Activated naive CD8-positive, alpha-beta T cell treated with anti-CD3 and anti-CD28 coated beads for 36 hours (primary cell): ENCODE results near the gene OR6C70. TPM values are rescaled to one million over a fixed set of nuclear protein-coding genes. Genes with fewer than 3 reads are reported as not detected.
"Not testable (repeated sequence)": the region's sequence is repeated elsewhere in the genome, so short reads cannot be mapped to it uniquely, and the experiment has no call there.

Source experiments
- DNase-seq: peaks from one replicate; pipeline ENCODE4 v3.0.0; 2021
- H3K27ac Mint-ChIP-seq: one replicate; pipeline ENCODE4 v1.8.0; 2022; ENCODE audit warnings: mild to moderate bottlenecking, moderate library complexity, mixed read lengths
- H3K27me3 Mint-ChIP-seq: one replicate; pipeline ENCODE4 v1.8.0; 2022; ENCODE audit warnings: mild to moderate bottlenecking, mixed read lengths
- H3K36me3 Mint-ChIP-seq: one replicate; pipeline ENCODE4 v1.8.0; 2021; ENCODE audit warnings: mild to moderate bottlenecking, mixed read lengths
- H3K4me1 Mint-ChIP-seq: one replicate; pipeline ENCODE4 v1.8.0; 2021; ENCODE audit warnings: mixed read lengths
- H3K4me3 Mint-ChIP-seq: one replicate; pipeline ENCODE4 v1.8.0; 2022; ENCODE audit warnings: mild to moderate bottlenecking, moderate library complexity, mixed read lengths
- H3K9me3 Mint-ChIP-seq: one replicate; pipeline ENCODE4 v1.8.0; 2022; ENCODE audit warnings: mixed read lengths
- total RNA-seq, 2 experiments: library from RNA; stranded (reverse); gene quantifications; one replicate each; pipeline ENCODE4 v1.2.3, GENCODE V29; 2021

The OR6C70 gene
- total RNA-seq, 2 experiments from 2014 or later: not detected

GRCh38 chr12:55445357-55445756 lies 24.6 kb downstream of the OR6C70 start:
- Mint-ChIP-seq H3K27me3 (peaks cover 9% of the 10 kb centered on the region), H3K4me1 (no peaks in the 10 kb centered on the region), H3K4me3 (no peak overlapping the region), H3K27ac (no peak overlapping the region), H3K9me3 (peaks cover 8% of the 10 kb centered on the region), H3K36me3 (no peaks in the 10 kb centered on the region)
- no peak for DNase-seq

GRCh38 chr12:55443776-55444175 lies 26.2 kb downstream of the OR6C70 start, which contains the start of gene OR6C2:
OR6C2 (plus strand) TSS chr12:55444076; CDS start chr12:55452214, 8,138 bp downstream.
- H3K4me1 Mint-ChIP-seq: no peaks in the 10 kb centered on the region

DNA sequence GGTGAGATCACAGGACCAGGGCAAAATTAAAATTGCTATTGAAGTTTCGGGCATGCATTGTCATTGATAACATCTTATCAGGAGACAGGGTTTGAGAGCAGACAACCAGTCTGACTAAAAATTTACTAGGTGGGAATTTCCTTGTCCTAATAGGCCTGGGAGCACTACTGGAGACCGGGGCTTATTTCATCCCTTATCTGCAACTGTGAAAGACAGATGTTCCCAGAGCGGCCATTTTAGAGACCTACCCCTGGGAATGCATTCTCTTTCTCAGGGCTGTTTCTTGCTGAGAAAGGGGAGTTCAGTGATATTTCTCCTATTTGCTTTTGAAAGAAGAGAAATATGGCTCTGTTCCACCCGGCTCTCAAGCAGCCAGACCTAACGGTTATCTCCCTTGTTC lies 28.7 kb downstream of the OR6C70 start:
- not testable (repeated sequence) for H3K4me3 Mint-ChIP-seq, H3K27ac Mint-ChIP-seq, H3K4me1 Mint-ChIP-seq, H3K27me3 Mint-ChIP-seq, DNase-seq, H3K36me3 Mint-ChIP-seq
- H3K9me3 Mint-ChIP-seq: peaks cover 10% of the 10 kb centered on the region

More at GRCh38 chr12:55443776-55444175, 26.2 kb downstream of the OR6C70 start, which contains the start of gene OR6C2:
- Mint-ChIP-seq H3K27ac (no peak within 1 kb of the TSS), H3K27me3 (peaks cover 8% of the 10 kb centered on the region), H3K9me3 (peaks cover 10% of the 10 kb centered on the region), H3K4me3 (no peak within 1 kb of the TSS), H3K36me3 (no peaks in the 10 kb centered on the region)
- no peak for DNase-seq

DNA sequence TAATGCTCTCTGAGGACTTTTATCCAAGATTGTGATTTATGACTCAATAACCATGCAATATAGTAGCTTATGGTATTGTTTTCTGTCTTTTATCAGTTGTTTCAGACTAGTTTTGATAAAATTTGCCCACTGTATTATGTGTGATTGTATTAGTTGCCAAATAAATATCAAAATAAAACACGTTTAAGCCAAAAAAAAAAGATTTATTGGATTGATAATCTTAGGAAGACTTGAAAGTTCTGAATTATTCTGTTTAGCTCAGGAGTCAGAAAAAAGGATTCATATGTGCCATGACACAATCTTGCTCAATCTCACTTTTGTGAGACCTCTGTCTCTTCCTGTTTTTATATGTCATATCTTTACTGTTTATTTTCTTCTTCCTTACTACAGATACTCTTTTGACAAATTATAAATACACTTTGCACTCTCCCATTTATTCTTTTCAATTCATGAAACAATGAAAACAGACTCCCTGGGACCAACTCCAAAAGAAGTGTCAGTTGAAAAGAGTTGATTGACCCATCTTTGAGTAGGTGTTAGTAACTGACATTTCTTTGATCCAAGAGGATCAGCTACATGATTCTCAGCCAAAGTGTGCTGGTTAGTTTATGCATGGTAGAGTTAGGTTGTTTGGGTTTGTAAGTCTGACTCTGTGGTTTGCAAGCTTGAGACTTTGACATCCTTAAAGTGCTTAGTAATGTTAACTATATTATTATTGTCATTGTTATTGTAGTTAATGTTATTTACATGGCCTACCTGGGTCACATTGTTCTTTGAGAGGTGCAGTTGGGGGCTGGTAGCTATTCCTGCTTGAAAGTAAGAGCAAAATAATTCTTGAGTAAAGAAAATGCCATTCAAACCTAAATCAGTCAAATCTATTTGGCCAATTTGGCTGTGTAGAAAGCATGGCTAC lies 41.4 kb downstream of the OR6C70 start:
- no peak overlapping the region for H3K27ac Mint-ChIP-seq
- H3K4me3 Mint-ChIP-seq: no peak overlapping the region
- peaks cover 18% of the 10 kb centered on the region for H3K27me3 Mint-ChIP-seq
- no peaks in the 10 kb centered on the region for H3K9me3 Mint-ChIP-seq
- H3K36me3 Mint-ChIP-seq: no peaks in the 10 kb centered on the region
- no peak for DNase-seq
- H3K4me1 Mint-ChIP-seq: peaks cover 2% of the 10 kb centered on the region

DNA sequence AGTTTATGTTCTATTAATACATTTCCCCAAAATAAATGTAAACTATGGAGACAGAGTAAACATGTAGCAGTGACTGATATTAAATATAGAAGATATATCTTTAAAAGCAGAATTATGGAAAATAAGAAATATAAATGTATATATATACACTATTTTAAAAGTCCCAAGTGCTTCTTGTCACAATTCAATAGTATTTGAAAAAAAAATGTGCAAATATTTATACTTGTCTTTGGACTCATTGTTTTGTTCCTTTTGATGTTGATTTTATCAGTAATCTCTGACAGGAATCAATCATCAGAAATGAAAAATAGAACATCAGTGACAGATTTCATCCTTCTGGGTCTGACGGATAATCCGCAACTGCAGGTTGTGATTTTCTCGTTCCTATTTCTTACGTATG lies 44.0 kb downstream of the OR6C70 start, which contains the start of gene OR6C76:
Gene OR6C76, plus strand, starts transcription at position 301 of the 400 bp plus-strand sequence. Its CDS starts 0 bp downstream, at position 301.
- Mint-ChIP-seq H3K27me3 (peaks cover 12% of the 10 kb centered on the region), H3K27ac (no peak within 1 kb of the TSS), H3K4me3 (no peak within 1 kb of the TSS), H3K9me3 (no peaks in the 10 kb centered on the region), H3K4me1 (peaks cover 2% of the 10 kb centered on the region), H3K36me3 (no peaks in the 10 kb centered on the region)
- no peak for DNase-seq

GRCh38 chr12:55420307-55420962 lies 49.5 kb downstream of the OR6C70 start:
- Mint-ChIP-seq H3K4me1 (peaks cover 4% of the 10 kb centered on the region), H3K4me3 (no peak overlapping the region), H3K27me3 (peaks cover 48% of the 10 kb centered on the region), H3K9me3 (no peaks in the 10 kb centered on the region), H3K36me3 (no peaks in the 10 kb centered on the region), H3K27ac (no peak overlapping the region)
- no peak for DNase-seq

Other genes starting within 250 kb of the OR6C70 start
- not detected for gene OR10A7, start 249.1 kb downstream of the OR6C70 start, total RNA-seq
- gene OR6C74, start 225.5 kb downstream of the OR6C70 start, total RNA-seq: not detected
- gene OR6C6, start 173.6 kb downstream of the OR6C70 start, total RNA-seq: not detected
- gene OR6C1, start 155.8 kb downstream of the OR6C70 start, total RNA-seq: not detected
- not detected for gene OR6C3, start 139.4 kb downstream of the OR6C70 start, total RNA-seq
- gene OR6C75, start 107.2 kb downstream of the OR6C70 start, total RNA-seq: not detected
- gene OR6C65, start 69.6 kb downstream of the OR6C70 start, total RNA-seq: not detected
- not detected for gene OR6C76, start 43.9 kb downstream of the OR6C70 start, total RNA-seq
- gene OR6C2, start 26.1 kb downstream of the OR6C70 start, total RNA-seq: not detected
- gene OR6C68, start 22.2 kb upstream of the OR6C70 start, total RNA-seq: not detected
- not detected for gene OR6C4, start 79.5 kb upstream of the OR6C70 start, total RNA-seq
- gene OR2AP1, start 102.3 kb upstream of the OR6C70 start, total RNA-seq: not detected
- gene OR10P1, start 166.8 kb upstream of the OR6C70 start, total RNA-seq: not detected
- 1 to 10 TPM; 3.3 to 3.7 TPM for gene ITGA7, start 237.8 kb upstream of the OR6C70 start, total RNA-seq
- 10 to 100 TPM; 81.9 to 88.4 TPM for gene BLOC1S1, start 245.9 kb upstream of the OR6C70 start, total RNA-seq